Measurements from ENCODE around the gene CEP170B. TPM values are rescaled to one million over a fixed set of nuclear protein-coding genes. Genes with fewer than 3 reads are reported as not detected.
"Not testable (repeated sequence)": the region's sequence is repeated elsewhere in the genome, so short reads cannot be mapped to it uniquely, and the experiment has no call there.

Gene CEP170B
- polyA plus RNA-seq, 1 experiment: 4.2 TPM

GRCh38 chr14:104903990-104904389 lies 38.9 kb downstream of the CEP170B start:
- peaks cover 30% of the 10 kb centered on the region for H3K27me3 ChIP-seq (ENCODE audit: control insufficient read depth, insufficient read depth, low read length)
- TF ChIP-seq CTCF (IDR thresholded peaks at IDR 0.05; ENCODE audit: low read depth, low read length): no peak
- no peak overlapping the region for H3K4me3 ChIP-seq (ENCODE audit: low read depth, low read length)
- CTCF ChIA-PET: interaction anchor here (0.6 to 1.0 kb wide), 2 partner anchors 8 to 37 kb away, joined by 4 to 9 read pairs; no protein-coding TSS in a partner anchor
- peaks cover 4% of the 10 kb centered on the region; the same call in 1 of the 2 replicates for H3K9me3 ChIP-seq (ENCODE audit: control insufficient read depth, insufficient read depth, low read length)
- no peak overlapping the region for H3K27ac ChIP-seq (ENCODE audit: low read depth, low read length)
- no peak for DNase-seq (ENCODE audit: low read depth, low spot score)
- POLR2A ChIA-PET: no interaction called here

- CTCF ChIA-PET: interaction anchor here (0.6 to 1.0 kb wide), 2 partner anchors 9 to 36 kb away, joined by 4 to 9 read pairs; no protein-coding TSS in a partner anchor
- DNase-seq (ENCODE audit: low read depth, low spot score): not testable (repeated sequence)
Measured at GRCh38 chr14:104904650-104905578, 39.8 kb downstream of the CEP170B start.

GRCh38 chr14:104905579-104905933 lies 40.5 kb downstream of the CEP170B start:
- H3K27ac ChIP-seq (ENCODE audit: low read depth, low read length); DNase-seq (ENCODE audit: low read depth, low spot score); H3K4me3 ChIP-seq (ENCODE audit: low read depth, low read length); CTCF ChIA-PET; POLR2A ChIA-PET; H3K9me3 ChIP-seq (ENCODE audit: control insufficient read depth, insufficient read depth, low read length): not testable (repeated sequence)
- H3K27me3 ChIP-seq (ENCODE audit: control insufficient read depth, insufficient read depth, low read length): peaks cover 33% of the 10 kb centered on the region

More at GRCh38 chr14:104904650-104905578, 39.8 kb downstream of the CEP170B start:
- H3K27ac ChIP-seq (ENCODE audit: low read depth, low read length); POLR2A ChIA-PET; H3K9me3 ChIP-seq (ENCODE audit: control insufficient read depth, insufficient read depth, low read length); H3K4me3 ChIP-seq (ENCODE audit: low read depth, low read length): not testable (repeated sequence)
- H3K27me3 ChIP-seq (ENCODE audit: control insufficient read depth, insufficient read depth, low read length): peaks cover 31% of the 10 kb centered on the region

- H3K27ac ChIP-seq (ENCODE audit: low read depth, low read length): no peak overlapping the region
- H3K4me3 ChIP-seq (ENCODE audit: low read depth, low read length): no peak overlapping the region
- TF ChIP-seq CTCF (IDR thresholded peaks at IDR 0.05; ENCODE audit: low read depth, low read length): no peak
- DNase-seq (ENCODE audit: low read depth, low spot score): no peak
- ChIA-PET POLR2A (interaction anchor here (0.6 kb wide), 1 partner anchor 454 kb away, joined by 4 read pairs; no protein-coding TSS in a partner anchor), CTCF (interaction anchor here (1.5 to 2.5 kb wide), 2 partner anchors 12 to 137 kb away, joined by 4 to 12 read pairs; no protein-coding TSS in a partner anchor)
- H3K9me3 ChIP-seq (ENCODE audit: control insufficient read depth, insufficient read depth, low read length): peaks cover 11% of the 10 kb centered on the region
- peaks cover 29% of the 10 kb centered on the region for H3K27me3 ChIP-seq (ENCODE audit: control insufficient read depth, insufficient read depth, low read length)
Measured at GRCh38 chr14:104908303-104908702, 43.2 kb downstream of the CEP170B start.

- ChIA-PET POLR2A (no interaction called here), CTCF (no interaction called here)
- Histone ChIP-seq H3K27me3 (ENCODE audit: control insufficient read depth, insufficient read depth, low read length) (peaks cover 30% of the 10 kb centered on the region), H3K27ac (ENCODE audit: low read depth, low read length) (no peak overlapping the region), H3K4me3 (ENCODE audit: low read depth, low read length) (no peak overlapping the region), H3K9me3 (ENCODE audit: control insufficient read depth, insufficient read depth, low read length) (peaks cover 7% of the 10 kb centered on the region)
- TF ChIP-seq CTCF (IDR thresholded peaks at IDR 0.05; ENCODE audit: low read depth, low read length): no peak
- no peak for DNase-seq (ENCODE audit: low read depth, low spot score)
Measured at GRCh38 chr14:104912053-104912452, 47.0 kb downstream of the CEP170B start.

GRCh38 chr14:104913435-104913834 lies 48.4 kb downstream of the CEP170B start:
- H3K27me3 ChIP-seq (ENCODE audit: control insufficient read depth, insufficient read depth, low read length): peaks cover 26% of the 10 kb centered on the region
- peaks cover 6% of the 10 kb centered on the region for H3K9me3 ChIP-seq (ENCODE audit: control insufficient read depth, insufficient read depth, low read length)
- no peak for DNase-seq (ENCODE audit: low read depth, low spot score)
- TF ChIP-seq CTCF (IDR thresholded peaks at IDR 0.05; ENCODE audit: low read depth, low read length): no peak
- ChIA-PET CTCF (interaction anchor here (1.3 kb wide), 1 partner anchor 17 kb away, joined by 5 read pairs; no protein-coding TSS in a partner anchor), POLR2A (no interaction called here)
- H3K27ac ChIP-seq (ENCODE audit: low read depth, low read length): no peak overlapping the region
- H3K4me3 ChIP-seq (ENCODE audit: low read depth, low read length): no peak overlapping the region
